K562 (cell line): ENCODE results near the gene CCR8.

Source experiments
- CTCF ChIP-seq, 3 experiments: IDR thresholded peaks in 2 of 3; conservative IDR thresholded peaks in 1 of 3; 2 replicates each; pipeline ENCODE4 v1.5.1; 2011 to 2012; ENCODE audit warnings: low read length in 3 of 3, mild to moderate bottlenecking in 3 of 3, control low read depth in 2 of 3, improper control_type of control experiment in 1 of 3, inconsistent platforms in 1 of 3, low read depth in 1 of 3, mixed read lengths in 1 of 3, moderate library complexity in 1 of 3; ENCODE audit not compliant: insufficient read depth in 2 of 3
- GTF2F1 ChIP-seq: IDR thresholded peaks from 2 replicates; pipeline ENCODE4 v1.6.1; 2011; ENCODE audit warnings: low read depth, low read length, improper control_type of control experiment
- NFIC ChIP-seq: fragments of 450-650 bp; IDR thresholded peaks from 2 replicates; pipeline ENCODE4 v1.6.1; 2017; ENCODE audit warnings: mild to moderate bottlenecking, inconsistent platforms
- SAP30 ChIP-seq: fragments of 200-600 bp; sonication (generic); IDR thresholded peaks from 2 replicates; pipeline ENCODE4 v1.6.1; 2012; ENCODE audit warnings: borderline replicate concordance, low read depth, mild to moderate bottlenecking, moderate library complexity, low read length, control low read depth, inconsistent platforms; ENCODE audit not compliant: insufficient read depth, poor library complexity, severe bottlenecking
- SIRT6 ChIP-seq: IDR thresholded peaks from one replicate; pipeline ENCODE4 v1.6.1; 2012; ENCODE audit warnings: low read depth, mild to moderate bottlenecking, control low read depth, inconsistent platforms, low read length, moderate library complexity
- TRIM24 ChIP-seq, 2 experiments: fragments of 450-650 bp; IDR thresholded peaks; 2 replicates each; pipeline ENCODE4 v1.6.1; 2016

GRCh38 chr3:39362812-39363211 is 33.3 kb downstream of the CCR8 start:
- no peak for TF ChIP-seq SAP30
- no peak for TF ChIP-seq CTCF (IDR thresholded peaks at IDR 0.05 in 2 of 3, conservative IDR thresholded peaks at IDR 0.05 in 1 of 3; ENCODE audit: insufficient read depth in 2 of 3, low read depth in 1 of 3, low read length in 3 of 3)
- no peak for TF ChIP-seq SIRT6
- TF ChIP-seq TRIM24 (IDR thresholded peaks at IDR 0.05), result no peak
- no peak for TF ChIP-seq NFIC
- no peak for TF ChIP-seq GTF2F1
